Chondrocyte (in vitro differentiated cells): Measurements from ENCODE around the gene RAD51B. TPM values are rescaled to one million over a fixed set of nuclear protein-coding genes. Genes with fewer than 3 reads are reported as not detected.

ENCODE experiments used
- DNase-seq: peaks from one replicate; pipeline ENCODE4 v3.0.0; 2021; ENCODE audit warnings: mixed read lengths, low spot score
- H3K27ac Mint-ChIP-seq: one replicate; pipeline ENCODE4 v1.8.0; 2021; ENCODE audit warnings: mild to moderate bottlenecking, moderate library complexity, mixed read lengths; ENCODE audit not compliant: unreplicated experiment
- H3K27me3 Mint-ChIP-seq: 2 replicates; pipeline ENCODE4 v1.8.0; 2021; ENCODE audit warnings: low read depth, mixed read lengths
- H3K36me3 Mint-ChIP-seq: 2 replicates; pipeline ENCODE4 v1.8.0; 2021; ENCODE audit warnings: low read depth, mixed read lengths
- H3K4me1 Mint-ChIP-seq: 2 replicates; pipeline ENCODE4 v1.8.0; 2021; ENCODE audit warnings: low read depth, mild to moderate bottlenecking, mixed read lengths
- H3K4me3 Mint-ChIP-seq: one replicate; pipeline ENCODE4 v1.8.0; 2021; ENCODE audit warnings: mild to moderate bottlenecking, moderate library complexity, mixed read lengths; ENCODE audit not compliant: unreplicated experiment
- H3K9me3 Mint-ChIP-seq: 2 replicates; pipeline ENCODE4 v1.8.0; 2021; ENCODE audit warnings: low read depth, mixed read lengths
- CTCF ChIP-seq: fragments of 200-600 bp; sonication (generic); IDR thresholded peaks from 2 replicates; pipeline ENCODE4 v1.5.0; 2021; ENCODE audit warnings: antibody characterized with exemption, mild to moderate bottlenecking, moderate library complexity
- total RNA-seq: library from RNA; stranded (reverse); gene quantifications from 3 replicates; pipeline ENCODE4 v1.2.1, GENCODE V29; 2021

Gene RAD51B
- total RNA-seq, 1 donor from 2014 or later, result 8.2 TPM

- Mint-ChIP-seq H3K36me3 (no peaks in the 10 kb centered on the region), H3K27ac (no peak overlapping the region), H3K9me3 (no peaks in the 10 kb centered on the region), H3K4me3 (no peak overlapping the region), H3K4me1 (peaks cover 14% of the 10 kb centered on the region), H3K27me3 (no peaks in the 10 kb centered on the region)
- TF ChIP-seq CTCF, result no peak
- no peak for DNase-seq
These were observed 231.6 kb downstream of the RAD51B start for GRCh38 chr14:68051146-68051545.

DNA sequence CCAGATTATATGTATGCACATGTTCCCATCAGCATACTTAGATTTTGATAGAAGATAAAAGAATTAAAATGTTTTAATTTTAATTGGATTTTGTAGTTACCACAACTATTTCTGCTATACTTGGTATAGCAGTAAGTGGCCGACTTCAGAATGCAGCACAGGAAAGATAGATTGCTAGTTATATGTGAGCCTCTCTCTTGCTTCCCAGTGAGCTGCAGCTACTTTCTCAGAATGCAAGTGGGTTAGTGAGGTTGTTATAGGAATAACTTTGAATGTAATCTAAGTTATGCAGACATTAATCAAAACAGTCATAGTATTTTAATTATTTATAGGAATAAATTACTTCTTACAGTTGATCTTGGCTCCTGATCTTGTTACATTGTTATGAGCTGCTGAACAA lies 240.6 kb downstream of the RAD51B start:
- H3K4me3 Mint-ChIP-seq, result no peak overlapping the region
- H3K27ac Mint-ChIP-seq, result no peak overlapping the region
- H3K36me3 Mint-ChIP-seq, result peaks cover 11% of the 10 kb centered on the region
- no peak for TF ChIP-seq CTCF
- no peaks in the 10 kb centered on the region for H3K27me3 Mint-ChIP-seq
- peaks cover 8% of the 10 kb centered on the region for H3K4me1 Mint-ChIP-seq
- peaks cover 17% of the 10 kb centered on the region for H3K9me3 Mint-ChIP-seq
- DNase-seq, result no peak

- H3K27me3 Mint-ChIP-seq, result no peaks in the 10 kb centered on the region
These were observed 243.1 kb downstream of the RAD51B start for GRCh38 chr14:68062651-68063050.

GRCh38 chr14:68065322-68065721 lies 245.7 kb downstream of the RAD51B start:
- no peak for TF ChIP-seq CTCF
- peaks cover 5% of the 10 kb centered on the region for H3K4me1 Mint-ChIP-seq
- no peak for DNase-seq
- H3K4me3 Mint-ChIP-seq, result no peak overlapping the region
- H3K27ac Mint-ChIP-seq, result no peak overlapping the region
- H3K27me3 Mint-ChIP-seq, result no peaks in the 10 kb centered on the region
- H3K9me3 Mint-ChIP-seq, result peaks cover 29% of the 10 kb centered on the region
- H3K36me3 Mint-ChIP-seq, result peaks cover 16% of the 10 kb centered on the region

More at GRCh38 chr14:68062651-68063050, 243.1 kb downstream of the RAD51B start:
- Mint-ChIP-seq H3K4me3 (no peak overlapping the region), H3K27ac (no peak overlapping the region), H3K36me3 (peaks cover 11% of the 10 kb centered on the region), H3K4me1 (peaks cover 8% of the 10 kb centered on the region), H3K9me3 (peaks cover 17% of the 10 kb centered on the region)
- DNase-seq, result no peak
- TF ChIP-seq CTCF, result no peak

GRCh38 chr14:68074765-68075381 lies 255.3 kb downstream of the RAD51B start:
- H3K27ac Mint-ChIP-seq, result no peak overlapping the region
- DNase-seq, result no peak
- H3K4me1 Mint-ChIP-seq, result peaks cover 9% of the 10 kb centered on the region

More at GRCh38 chr14:68074765-68075381, 255.3 kb downstream of the RAD51B start:
- H3K4me3 Mint-ChIP-seq, result no peak overlapping the region
- H3K9me3 Mint-ChIP-seq, result peaks cover 38% of the 10 kb centered on the region
- no peaks in the 10 kb centered on the region for H3K27me3 Mint-ChIP-seq
- no peak for TF ChIP-seq CTCF
- peaks cover 24% of the 10 kb centered on the region for H3K36me3 Mint-ChIP-seq
